ENCODE measurements around the gene SORD. TPM values are rescaled to one million over a fixed set of nuclear protein-coding genes. Genes with fewer than 3 reads are reported as not detected.
A peak's percentile ranks its signal among the peaks of the same experiment; 100 is the strongest.

SORD gene
- total and polyA plus RNA-seq, 9 of the 15 experiments (the other 6 are each of a cell fraction or from before 2014, with no cell fraction given): 5.9 to 79.2 (median 29.6) TPM

- peak; percentile 44; the same call in 1 of the 2 replicates for TF ChIP-seq REST (IDR thresholded peaks at IDR 0.05; ENCODE audit: borderline replicate concordance)
- TF ChIP-seq REST (CRISPR knock-in tag; IDR thresholded peaks at IDR 0.05; ENCODE audit: low read depth): no peak
- no peak for TF ChIP-seq RBM22 (IDR thresholded peaks at IDR 0.05; ENCODE audit: low read depth, low read length, poor library complexity, severe bottlenecking)
- TF ChIP-seq TEAD2 (tag; IDR thresholded peaks at IDR 0.05): no peak
Measured at GRCh38 chr15:45126535-45127158, 103.7 kb downstream of the SORD start (continued).

Small RNA genes within 50 kb of the gene (small RNA-seq; reads per million reads assigned to genes)
- not detected for gene RF00019
- gene RNU1-78P: not detected
- not detected for gene RNU6-966P

Other genes starting within 250 kb of the SORD start
- not detected in 2 replicates for gene TERB2, start 66.5 kb upstream of the SORD start, total RNA-seq (2014; rRNA removed)
- gene TERB2, start 66.5 kb upstream of the SORD start, total RNA-seq (2014; rRNA removed; fragmentation: Illumina TruSeq; extraction: Trizol): not detected in 2 replicates
- not detected in 2 replicates for gene TERB2, start 66.5 kb upstream of the SORD start, total RNA-seq (2015; rRNA removed; fragmentation: Illumina TruSeq; extraction: Trizol)
- gene TERB2, start 66.5 kb upstream of the SORD start, total RNA-seq (2021): not detected in 2 replicates
- gene TERB2, start 66.5 kb upstream of the SORD start, polyA plus RNA-seq (2011; rRNA removed): not detected in 2 replicates
- gene TERB2, start 66.5 kb upstream of the SORD start, polyA plus RNA-seq (2014; fragmentation: Illumina TruSeq; extraction: Trizol): not detected in 2 replicates
- gene TERB2, start 66.5 kb upstream of the SORD start, polyA plus RNA-seq (2014; fragmentation: Nextera tagmentation; extraction: Ambion mirVana): not detected
- not detected in 2 replicates for gene TERB2, start 66.5 kb upstream of the SORD start, polyA plus RNA-seq (2014; rRNA removed)
- under 0.01 TPM in 1 of 2 replicates, not detected in the other for gene DUOX2, start 91.0 kb downstream of the SORD start, total RNA-seq (2014; rRNA removed)
- gene DUOX2, start 91.0 kb downstream of the SORD start, total RNA-seq (2014; rRNA removed; fragmentation: Illumina TruSeq; extraction: Trizol): not detected in 2 replicates
- gene DUOX2, start 91.0 kb downstream of the SORD start, total RNA-seq (2015; rRNA removed; fragmentation: Illumina TruSeq; extraction: Trizol): not detected in 2 replicates
- 0.02 and 0.36 TPM in 2 replicates for gene DUOX2, start 91.0 kb downstream of the SORD start, total RNA-seq (2021)
- 0.01 and 0.03 TPM in 2 replicates for gene DUOX2, start 91.0 kb downstream of the SORD start, polyA plus RNA-seq (2011; rRNA removed)
- not detected in 2 replicates for gene DUOX2, start 91.0 kb downstream of the SORD start, polyA plus RNA-seq (2014; fragmentation: Illumina TruSeq; extraction: Trizol)
- not detected for gene DUOX2, start 91.0 kb downstream of the SORD start, polyA plus RNA-seq (2014; fragmentation: Nextera tagmentation; extraction: Ambion mirVana)
- gene DUOX2, start 91.0 kb downstream of the SORD start, polyA plus RNA-seq (2014; rRNA removed): 0.01 and 0.05 TPM in 2 replicates
- not detected in 2 replicates for gene DUOXA2, start 91.1 kb downstream of the SORD start, total RNA-seq (2014; rRNA removed)
- gene DUOXA2, start 91.1 kb downstream of the SORD start, total RNA-seq (2014; rRNA removed; fragmentation: Illumina TruSeq; extraction: Trizol): not detected in 2 replicates
- gene DUOXA2, start 91.1 kb downstream of the SORD start, total RNA-seq (2015; rRNA removed; fragmentation: Illumina TruSeq; extraction: Trizol): not detected in 2 replicates
- gene DUOXA2, start 91.1 kb downstream of the SORD start, total RNA-seq (2021): not detected in 2 replicates
- not detected in 2 replicates for gene DUOXA2, start 91.1 kb downstream of the SORD start, polyA plus RNA-seq (2011; rRNA removed)
- not detected in 2 replicates for gene DUOXA2, start 91.1 kb downstream of the SORD start, polyA plus RNA-seq (2014; fragmentation: Illumina TruSeq; extraction: Trizol)
- gene DUOXA2, start 91.1 kb downstream of the SORD start, polyA plus RNA-seq (2014; fragmentation: Nextera tagmentation; extraction: Ambion mirVana): not detected
- not detected in 2 replicates for gene DUOXA2, start 91.1 kb downstream of the SORD start, polyA plus RNA-seq (2014; rRNA removed)
- gene DUOXA1, start 106.7 kb downstream of the SORD start, total RNA-seq (2014; rRNA removed): not detected in 2 replicates
- gene DUOXA1, start 106.7 kb downstream of the SORD start, total RNA-seq (2014; rRNA removed; fragmentation: Illumina TruSeq; extraction: Trizol): not detected in 2 replicates
- gene DUOXA1, start 106.7 kb downstream of the SORD start, total RNA-seq (2015; rRNA removed; fragmentation: Illumina TruSeq; extraction: Trizol): not detected in 2 replicates
- gene DUOXA1, start 106.7 kb downstream of the SORD start, total RNA-seq (2021): 0.24 TPM in 1 of 2 replicates, not detected in the other
- gene DUOXA1, start 106.7 kb downstream of the SORD start, polyA plus RNA-seq (2011; rRNA removed): 0.17 TPM in 1 of 2 replicates, not detected in the other
- not detected in 2 replicates for gene DUOXA1, start 106.7 kb downstream of the SORD start, polyA plus RNA-seq (2014; fragmentation: Illumina TruSeq; extraction: Trizol)
- gene DUOXA1, start 106.7 kb downstream of the SORD start, polyA plus RNA-seq (2014; fragmentation: Nextera tagmentation; extraction: Ambion mirVana): not detected
- gene DUOXA1, start 106.7 kb downstream of the SORD start, polyA plus RNA-seq (2014; rRNA removed): 0.74 TPM in 1 of 2 replicates, not detected in the other
- gene DUOX1, start 106.8 kb downstream of the SORD start, total RNA-seq (2014; rRNA removed): not detected in 2 replicates
- not detected in 2 replicates for gene DUOX1, start 106.8 kb downstream of the SORD start, total RNA-seq (2014; rRNA removed; fragmentation: Illumina TruSeq; extraction: Trizol)
- gene DUOX1, start 106.8 kb downstream of the SORD start, total RNA-seq (2015; rRNA removed; fragmentation: Illumina TruSeq; extraction: Trizol): not detected in 2 replicates
- gene DUOX1, start 106.8 kb downstream of the SORD start, total RNA-seq (2021): 0.22 TPM in 2 replicates
- 0.01 TPM in 1 of 2 replicates, not detected in the other for gene DUOX1, start 106.8 kb downstream of the SORD start, polyA plus RNA-seq (2011; rRNA removed)
- not detected in 2 replicates for gene DUOX1, start 106.8 kb downstream of the SORD start, polyA plus RNA-seq (2014; fragmentation: Illumina TruSeq; extraction: Trizol)
- under 1 TPM in 1 of 2 experiments, not detected in 1; 0.01 TPM for gene DUOX1, start 106.8 kb downstream of the SORD start, polyA plus RNA-seq (2014; fragmentation: Nextera tagmentation; extraction: Ambion mirVana)
- not detected in 2 replicates for gene DUOX1, start 106.8 kb downstream of the SORD start, polyA plus RNA-seq (2014; rRNA removed)
- 0.54 and 1.1 TPM in 2 replicates for gene SHF, start 164.8 kb downstream of the SORD start, total RNA-seq (2014; rRNA removed)
- 0.51 and 0.80 TPM in 2 replicates for gene SHF, start 164.8 kb downstream of the SORD start, total RNA-seq (2014; rRNA removed; fragmentation: Illumina TruSeq; extraction: Trizol)
- 0.62 and 0.68 TPM in 2 replicates for gene SHF, start 164.8 kb downstream of the SORD start, total RNA-seq (2015; rRNA removed; fragmentation: Illumina TruSeq; extraction: Trizol)
- gene SHF, start 164.8 kb downstream of the SORD start, total RNA-seq (2021): 1.3 and 1.4 TPM in 2 replicates
- gene SHF, start 164.8 kb downstream of the SORD start, polyA plus RNA-seq (2011; rRNA removed): 0.74 and 2.2 TPM in 2 replicates
- gene SHF, start 164.8 kb downstream of the SORD start, polyA plus RNA-seq (2014; fragmentation: Illumina TruSeq; extraction: Trizol): 0.95 and 1.2 TPM in 2 replicates
- not detected for gene SHF, start 164.8 kb downstream of the SORD start, polyA plus RNA-seq (2014; fragmentation: Nextera tagmentation; extraction: Ambion mirVana)
- 0.66 and 0.85 TPM in 2 replicates for gene SHF, start 164.8 kb downstream of the SORD start, polyA plus RNA-seq (2014; rRNA removed)
- not detected in 2 replicates for gene SLC28A2, start 229.0 kb downstream of the SORD start, total RNA-seq (2014; rRNA removed)
- gene SLC28A2, start 229.0 kb downstream of the SORD start, total RNA-seq (2014; rRNA removed; fragmentation: Illumina TruSeq; extraction: Trizol): not detected in 2 replicates
- gene SLC28A2, start 229.0 kb downstream of the SORD start, total RNA-seq (2015; rRNA removed; fragmentation: Illumina TruSeq; extraction: Trizol): not detected in 2 replicates
- not detected in 2 replicates for gene SLC28A2, start 229.0 kb downstream of the SORD start, total RNA-seq (2021)
- not detected in 2 replicates for gene SLC28A2, start 229.0 kb downstream of the SORD start, polyA plus RNA-seq (2011; rRNA removed)
- not detected in 2 replicates for gene SLC28A2, start 229.0 kb downstream of the SORD start, polyA plus RNA-seq (2014; fragmentation: Illumina TruSeq; extraction: Trizol)
- gene SLC28A2, start 229.0 kb downstream of the SORD start, polyA plus RNA-seq (2014; fragmentation: Nextera tagmentation; extraction: Ambion mirVana): under 1 TPM; 0.03 to 0.04 TPM
- gene SLC28A2, start 229.0 kb downstream of the SORD start, polyA plus RNA-seq (2014; rRNA removed): not detected in 2 replicates

All from K562 (cell line).